SU-DHL-6 (cell line): Measurements from ENCODE around the gene MDM2.

Experiments used
- H2AFZ ChIP-seq: fragments of 200-600 bp; sonication (generic); 2 replicates; pipeline ENCODE4 v1.6.1; 2014; ENCODE audit warnings: low read depth, mild to moderate bottlenecking, moderate library complexity, mixed read lengths, antibody characterized with exemption, low read length; ENCODE audit not compliant: severe bottlenecking
- H3F3A ChIP-seq: fragments of 200-600 bp; shearing (Covaris generic); 2 replicates; pipeline ENCODE4 v1.6.0; 2016; ENCODE audit warnings: antibody characterized with exemption, mild to moderate bottlenecking; ENCODE audit not compliant: insufficient read depth
- H3K27ac ChIP-seq: fragments of 200-600 bp; sonication (generic); 2 replicates; pipeline ENCODE4 v1.5.1; 2016; ENCODE audit warnings: low read depth, mild to moderate bottlenecking, low read length, moderate library complexity, mixed read lengths
- H3K27me3 ChIP-seq: fragments of 200-600 bp; sonication (generic), shearing (Covaris generic); 2 replicates; pipeline ENCODE4 v1.6.0; 2014; ENCODE audit warnings: mild to moderate bottlenecking, low read length
- H3K36me3 ChIP-seq: fragments of 200-600 bp; sonication (generic); 2 replicates; pipeline ENCODE4 v1.6.1; 2014; ENCODE audit warnings: mild to moderate bottlenecking, low read length, mixed read lengths
- H3K4me2 ChIP-seq: fragments of 300-600, 200-600 bp; shearing (Covaris generic), sonication (generic); 2 replicates; pipeline ENCODE4 v1.6.0; 2014; ENCODE audit warnings: low read length, low read depth, mild to moderate bottlenecking; ENCODE audit not compliant: poor library complexity, severe bottlenecking
- H3K4me3 ChIP-seq: fragments of 200-600 bp; sonication (generic); 2 replicates; pipeline ENCODE4 v1.5.1; 2014; ENCODE audit warnings: antibody characterized with exemption, low read length, mild to moderate bottlenecking, mixed read lengths; ENCODE audit not compliant: insufficient read depth, poor library complexity, severe bottlenecking
- H3K79me2 ChIP-seq: fragments of 200-600 bp; sonication (generic); 2 replicates; pipeline ENCODE4 v1.6.1; 2014; ENCODE audit warnings: mild to moderate bottlenecking, low read length, moderate library complexity; ENCODE audit not compliant: insufficient read depth
- H3K9ac ChIP-seq: fragments of 200-600 bp; sonication (generic); 2 replicates; pipeline ENCODE4 v1.7.0; 2014; ENCODE audit warnings: mild to moderate bottlenecking, low read length
- H3K9me2 ChIP-seq: fragments of 200-600 bp; sonication (generic); replicated peaks from 2 replicates; pipeline ENCODE4 v1.6.1; 2014; ENCODE audit warnings: low read length; ENCODE audit not compliant: insufficient read depth
- H3K9me3 ChIP-seq: fragments of 200-600 bp; sonication (generic); 2 replicates; pipeline ENCODE4 v1.6.1; 2014; ENCODE audit warnings: low read length, mixed read lengths; ENCODE audit not compliant: insufficient read depth
- H4K20me1 ChIP-seq: fragments of 200-600 bp; sonication (generic); 2 replicates; pipeline ENCODE4 v1.6.1; 2014; ENCODE audit warnings: low read depth, mild to moderate bottlenecking, antibody characterized with exemption, low read length, moderate library complexity, mixed read lengths
- CTCF ChIP-seq: fragments of 200-600 bp; sonication (generic); IDR thresholded peaks from one replicate; pipeline ENCODE4 v1.5.1; 2017; ENCODE audit warnings: antibody characterized with exemption, mild to moderate bottlenecking, low read length, moderate library complexity; ENCODE audit not compliant: insufficient read depth, poor library complexity, severe bottlenecking
- EZH2phosphoT487 ChIP-seq: fragments of 200-600 bp; sonication (generic), shearing (Covaris generic); conservative IDR thresholded peaks from 2 replicates; pipeline ENCODE4 v1.6.1; 2018; ENCODE audit warnings: mild to moderate bottlenecking, antibody characterized with exemption, low read length, moderate library complexity, mixed read lengths

MDM2 gene

DNA sequence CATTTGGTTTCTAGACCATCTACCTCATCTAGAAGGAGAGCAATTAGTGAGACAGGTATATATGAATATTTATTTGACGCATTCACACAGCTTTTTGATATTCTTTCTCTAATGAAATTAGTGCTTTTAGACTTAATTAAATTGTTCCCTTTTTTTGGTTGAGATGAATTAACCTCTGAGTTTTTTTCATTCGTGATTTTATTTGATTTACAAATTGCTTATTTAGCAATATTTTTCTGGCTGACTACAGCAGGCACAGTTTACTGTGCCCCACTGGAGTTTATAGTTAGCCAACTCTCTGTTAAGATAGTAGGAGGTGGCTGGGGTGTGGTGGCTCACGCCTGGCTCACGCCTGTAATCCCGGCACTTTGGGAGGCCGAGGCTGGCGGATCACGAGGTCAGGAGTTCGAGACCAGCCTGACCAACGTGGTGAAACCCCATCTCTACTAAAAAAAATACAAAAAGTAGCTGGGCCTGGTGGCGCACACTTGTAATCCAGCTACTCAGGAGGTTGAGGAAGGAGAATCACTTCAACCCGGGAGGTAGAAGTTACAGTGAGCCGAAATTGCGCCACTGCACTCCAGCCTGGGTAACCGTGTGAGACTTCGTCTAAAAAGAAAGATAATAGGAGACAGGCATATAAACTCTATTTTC is 16.7 kb downstream of the MDM2 start:
- Histone ChIP-seq H3K36me3 (peaks cover 72% of the 10 kb centered on the region), H2AFZ (no peak overlapping the region), H3K79me2 (peaks cover 21% of the 10 kb centered on the region), H3K9me2 (no peaks in the 10 kb centered on the region), H3K9ac (no peak overlapping the region), H3K4me2 (no peak overlapping the region), H3K27ac (no peak overlapping the region), H3K9me3 (no peaks in the 10 kb centered on the region), H3K27me3 (no peaks in the 10 kb centered on the region), H3F3A (peaks cover 38% of the 10 kb centered on the region), H3K4me3 (no peak overlapping the region), H4K20me1 (peaks cover 6% of the 10 kb centered on the region)
- no peak for TF ChIP-seq EZH2phosphoT487
- no peak for TF ChIP-seq CTCF

DNA sequence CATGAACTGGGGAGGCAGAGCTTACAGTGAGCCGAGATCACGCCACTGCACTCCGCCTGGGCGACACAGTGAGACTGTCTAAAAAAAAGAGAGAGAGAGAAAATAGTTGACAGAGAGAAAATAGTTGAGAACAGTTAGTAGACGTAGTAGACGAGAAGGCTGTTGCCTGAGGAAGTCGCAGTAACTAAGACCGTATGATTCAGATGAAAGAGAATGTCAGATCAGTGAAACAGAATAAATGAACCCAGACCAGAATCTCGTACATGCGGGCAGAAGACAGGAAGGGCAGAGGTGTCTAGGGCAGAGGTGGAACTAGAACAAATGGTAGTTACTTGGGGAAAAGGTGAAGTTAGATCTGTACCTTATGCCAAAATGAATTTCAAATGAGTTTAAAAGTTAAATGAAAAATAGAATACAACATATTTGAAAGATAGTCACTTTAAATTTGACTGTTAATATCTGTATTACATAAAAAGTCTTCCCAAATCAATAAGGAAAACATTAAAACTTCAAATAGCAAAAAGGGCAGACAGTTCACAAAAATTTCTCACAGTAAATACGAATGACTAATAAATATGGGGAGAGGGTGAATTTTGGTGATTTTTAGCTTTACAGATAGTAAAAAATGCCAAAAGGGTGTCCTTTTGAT is 17.7 kb downstream of the MDM2 start:
- Histone ChIP-seq H3K36me3 (peaks cover 65% of the 10 kb centered on the region), H3F3A (peaks cover 33% of the 10 kb centered on the region), H3K27me3 (no peaks in the 10 kb centered on the region)

GRCh38 chr12:68827895-68828671 is 20.1 kb downstream of the MDM2 start:
- Histone ChIP-seq H3K36me3 (peaks cover 66% of the 10 kb centered on the region), H3K9me2 (no peaks in the 10 kb centered on the region), H3K9me3 (no peaks in the 10 kb centered on the region), H3K4me3 (no peak overlapping the region), H3K4me2 (no peak overlapping the region), H3F3A (peaks cover 33% of the 10 kb centered on the region), H2AFZ (no peak overlapping the region), H4K20me1 (no peaks in the 10 kb centered on the region; the same call in 1 of the 2 replicates), H3K27ac (no peak overlapping the region), H3K9ac (no peak overlapping the region), H3K79me2 (peaks cover 25% of the 10 kb centered on the region), H3K27me3 (no peaks in the 10 kb centered on the region)
- TF ChIP-seq CTCF (no peak), EZH2phosphoT487 (no peak)

More for the DNA sequence above, 17.7 kb downstream of the MDM2 start:
- Histone ChIP-seq H3K27ac (no peak overlapping the region), H3K9me3 (no peaks in the 10 kb centered on the region), H3K9me2 (no peaks in the 10 kb centered on the region), H3K79me2 (peaks cover 20% of the 10 kb centered on the region), H2AFZ (no peak overlapping the region), H3K4me3 (no peak overlapping the region), H3K4me2 (no peak overlapping the region), H4K20me1 (no peaks in the 10 kb centered on the region; the same call in none of the 2 replicates), H3K9ac (no peak overlapping the region)
- TF ChIP-seq CTCF (no peak), EZH2phosphoT487 (no peak)
